Dermis lymphatic vessel endothelial cell (primary cell): ENCODE data around the gene LYST. TPM values are rescaled to one million over a fixed set of nuclear protein-coding genes. Genes with fewer than 3 reads are reported as not detected.

Experiments
- total RNA-seq: library from RNA; depleted of rRNA; stranded (reverse); fragments of >200 nt; gene quantifications from 2 replicates; pipeline ENCODE4 v1.2.1, GENCODE V29; 2014

Gene LYST
- total RNA-seq = 13.7 and 15.0 TPM in 2 replicates

GRCh38 chr1:235866205-235866912, at the start of gene LYST:
Gene LYST (minus strand): TSS chr1:235866906. CDS start chr1:235830417, 36,489 bp downstream.

GRCh38 chr1:235649368-235650163, 217.1 kb downstream of the LYST start, which contains the start of gene GNG4:
Gene GNG4 (minus strand): TSS chr1:235649784. CDS start chr1:235583838, 65,946 bp downstream.

Other genes with a start within 250 kb of the LYST start
- 0.33 and 0.43 TPM in 2 replicates for gene GNG4, start 217.1 kb downstream of the LYST start, total RNA-seq
- 286 and 303 TPM in 2 replicates for gene NID1, start 198.2 kb upstream of the LYST start, total RNA-seq